ENCODE measurements around the gene PMS1. TPM values are rescaled to one million over a fixed set of nuclear protein-coding genes. Genes with fewer than 3 reads are reported as not detected.

PMS1 gene
- total and polyA plus RNA-seq, 11 donors: 6.2 to 16.7 (median 9.0) TPM

- peaks cover 0 to 3% (median 0%) of the 10 kb centered on the region in 12 donors for H3K9me3 ChIP-seq
- TF ChIP-seq POLR2A (IDR thresholded peaks at IDR 0.05) (no peak), CTCF (IDR thresholded peaks at IDR 0.05) (no peak)
- DNase-seq: no peak
- H3K4me3 ChIP-seq: no peak overlapping the region
- intact Hi-C loops (cut with DNase I): no loop called here
- no peaks in the 10 kb centered on the region for H3K4me1 ChIP-seq
- WGBS, 4 donors: 48 to 66% (median 60%) methylated on average over 3 of the region's 3 CpGs
- no peak for ATAC-seq
- no peak overlapping the region for H3K27ac ChIP-seq
- H3K36me3 ChIP-seq: no peaks in the 10 kb centered on the region
- H3K27me3 ChIP-seq: no peaks in the 10 kb centered on the region
Observed at GRCh38 chr2:189913821-189914220, 129.6 kb downstream of the PMS1 start.

GRCh38 chr2:189916651-189917050 lies 132.4 kb downstream of the PMS1 start:
- TF ChIP-seq CTCF (IDR thresholded peaks at IDR 0.05): no peak
- Histone ChIP-seq H3K9me3 (peaks cover 0 to 3% (median 0%) of the 10 kb centered on the region in 12 donors), H3K4me1 (no peaks in the 10 kb centered on the region), H3K4me3 (no peak overlapping the region), H3K27me3 (no peaks in the 10 kb centered on the region), H3K36me3 (no peaks in the 10 kb centered on the region), H3K27ac (no peak overlapping the region)
- DNase-seq (no peak), ATAC-seq (no peak)
- 75 to 93% (median 80%) methylated on average over 2 of the region's 2 CpGs for WGBS, 4 donors
- intact Hi-C loops (cut with DNase I): no loop called here

Other genes starting within 250 kb of the PMS1 start
- 100 to 1,000 TPM in 2 of 9 donors, 10 to 100 TPM in 7; 21.9 to 109 (median 42.9) TPM for gene SLC40A1, start 203.7 kb upstream of the PMS1 start, total RNA-seq
- 10 to 100 TPM; 10.2 to 20.3 TPM for gene SLC40A1, start 203.7 kb upstream of the PMS1 start, polyA plus RNA-seq
- 10 to 100 TPM; 26.3 to 43.5 (median 32.4) TPM for gene ASNSD1, start 123.0 kb upstream of the PMS1 start, total RNA-seq
- gene ASNSD1, start 123.0 kb upstream of the PMS1 start, polyA plus RNA-seq: 10 to 100 TPM; 30.3 to 46.0 TPM
- gene ANKAR, start 109.8 kb upstream of the PMS1 start, total RNA-seq: 10 to 100 TPM in 1 of 9 donors, 1 to 10 TPM in 8; 1.8 to 10.1 (median 6.4) TPM
- gene ANKAR, start 109.8 kb upstream of the PMS1 start, polyA plus RNA-seq: 1 to 10 TPM in 1 of 2 donors, under 1 TPM in 1; 0.75 to 2.6 TPM
- gene OSGEPL1, start 21.7 kb upstream of the PMS1 start, total RNA-seq: 10 to 100 TPM in 2 of 9 donors, 1 to 10 TPM in 7; 6.8 to 11.0 (median 8.6) TPM
- 1 to 10 TPM; 5.7 to 5.9 TPM for gene OSGEPL1, start 21.7 kb upstream of the PMS1 start, polyA plus RNA-seq
- 10 to 100 TPM; 14.3 to 32.9 (median 26.2) TPM for gene ORMDL1, start 111 bp upstream of the PMS1 start, total RNA-seq
- 10 to 100 TPM; 33.8 to 40.3 TPM for gene ORMDL1, start 111 bp upstream of the PMS1 start, polyA plus RNA-seq

All from heart left ventricle (tissue), 16 donors.